H9 (cell line): ENCODE measurements around the gene AKAP11. TPM values are rescaled to one million over a fixed set of nuclear protein-coding genes. Genes with fewer than 3 reads are reported as not detected.

Experiments
- DNase-seq: peaks from one replicate; pipeline ENCODE4 v3.0.0-alpha.2; 2017
- H2AFZ ChIP-seq: one replicate; pipeline ENCODE4 v1.6.1; 2013; ENCODE audit warnings: mild to moderate bottlenecking, low read length, control low read depth, moderate library complexity
- H2AK5ac ChIP-seq: 2 replicates; pipeline ENCODE4 v1.6.1; 2013; ENCODE audit warnings: low read length, control low read depth, mixed read lengths; ENCODE audit not compliant: insufficient read length
- H2BK120ac ChIP-seq: one replicate; pipeline ENCODE4 v1.6.1; 2013; ENCODE audit warnings: low read depth, mild to moderate bottlenecking, low read length, control low read depth, inconsistent platforms; ENCODE audit not compliant: poor library complexity, severe bottlenecking
- H2BK12ac ChIP-seq: 2 replicates; pipeline ENCODE4 v1.6.1; 2013; ENCODE audit warnings: low read length, control low read depth, mixed read lengths, low read depth; ENCODE audit not compliant: insufficient read length
- H2BK15ac ChIP-seq: 2 replicates; pipeline ENCODE4 v1.6.1; 2013; ENCODE audit warnings: low read depth, low read length, control low read depth
- H2BK20ac ChIP-seq: one replicate; pipeline ENCODE4 v1.6.1; 2013; ENCODE audit warnings: low read depth, mild to moderate bottlenecking, low read length, control low read depth, inconsistent platforms; ENCODE audit not compliant: poor library complexity, severe bottlenecking
- H2BK5ac ChIP-seq: 2 replicates; pipeline ENCODE4 v1.6.1; 2013; ENCODE audit warnings: low read length, control low read depth, mixed read lengths; ENCODE audit not compliant: insufficient read length
- H3K14ac ChIP-seq: 2 replicates; pipeline ENCODE4 v1.6.1; 2013; ENCODE audit warnings: low read length, control low read depth; ENCODE audit not compliant: insufficient read depth
- H3K18ac ChIP-seq: 2 replicates; pipeline ENCODE4 v1.6.1; 2013; ENCODE audit warnings: low read depth, mild to moderate bottlenecking, mixed read lengths, low read length, control low read depth; ENCODE audit not compliant: insufficient read length
- H3K23ac ChIP-seq: 2 replicates; pipeline ENCODE4 v1.6.1; 2013; ENCODE audit warnings: low read length, control low read depth, mixed read lengths, low read depth; ENCODE audit not compliant: insufficient read length
- H3K23me2 ChIP-seq: 2 replicates; pipeline ENCODE4 v1.6.1; 2013; ENCODE audit warnings: low read depth, mild to moderate bottlenecking, mixed read lengths, low read length, control low read depth; ENCODE audit not compliant: insufficient read length, poor library complexity, severe bottlenecking
- H3K27ac ChIP-seq: 2 replicates; pipeline ENCODE4 v1.5.1; 2013; ENCODE audit warnings: low read length, control low read depth, mixed read lengths, low read depth; ENCODE audit not compliant: insufficient read length
- H3K27me3 ChIP-seq: 2 replicates; pipeline ENCODE4 v1.6.1; 2013; ENCODE audit warnings: low read length, control low read depth, inconsistent platforms; ENCODE audit not compliant: insufficient read depth
- H3K4ac ChIP-seq: 2 replicates; pipeline ENCODE4 v1.6.1; 2013; ENCODE audit warnings: low read depth, mild to moderate bottlenecking, control low read depth, inconsistent platforms, low read length, moderate library complexity
- H3K4me1 ChIP-seq: 2 replicates; pipeline ENCODE4 v1.6.1; 2013; ENCODE audit warnings: low read length, control low read depth, inconsistent platforms; ENCODE audit not compliant: insufficient read depth
- H3K4me2 ChIP-seq: 2 replicates; pipeline ENCODE4 v1.6.1; 2013; ENCODE audit warnings: low read length, control low read depth, mixed read lengths; ENCODE audit not compliant: insufficient read length, insufficient read depth
- H3K56ac ChIP-seq: 2 replicates; pipeline ENCODE4 v1.6.1; 2013; ENCODE audit warnings: low read depth, mild to moderate bottlenecking, mixed read lengths, low read length, control low read depth; ENCODE audit not compliant: insufficient read length
- H3K79me1 ChIP-seq: 2 replicates; pipeline ENCODE4 v1.6.1; 2013; ENCODE audit warnings: low read depth, mild to moderate bottlenecking, moderate library complexity, low read length, control low read depth, inconsistent platforms; ENCODE audit not compliant: insufficient read depth, poor library complexity, severe bottlenecking
- H3K79me2 ChIP-seq: 2 replicates; pipeline ENCODE4 v1.6.1; 2013; ENCODE audit warnings: low read length, control low read depth, inconsistent platforms; ENCODE audit not compliant: insufficient read depth
- H3K9ac ChIP-seq: 2 replicates; pipeline ENCODE4 v1.6.1; 2013; ENCODE audit warnings: low read length, control low read depth, mixed read lengths; ENCODE audit not compliant: insufficient read length; ENCODE audit errors: extremely low read depth
- H3K9me3 ChIP-seq: one replicate; pipeline ENCODE4 v1.6.1; 2013; ENCODE audit warnings: low read depth, low read length, inconsistent platforms; ENCODE audit not compliant: control insufficient read depth
- H3T11ph ChIP-seq: one replicate; pipeline ENCODE4 v1.6.1; 2013; ENCODE audit warnings: mild to moderate bottlenecking, low read length, control low read depth, inconsistent platforms
- H4K20me1 ChIP-seq: one replicate; pipeline ENCODE4 v1.6.1; 2013; ENCODE audit not compliant: control insufficient read depth, insufficient read length, insufficient read depth
- H4K5ac ChIP-seq: 2 replicates; pipeline ENCODE4 v1.6.1; 2013; ENCODE audit warnings: low read depth, mild to moderate bottlenecking, mixed read lengths, low read length, control low read depth; ENCODE audit not compliant: insufficient read length
- H4K8ac ChIP-seq: replicated peaks from 2 replicates; pipeline ENCODE4 v1.6.1; 2013; ENCODE audit warnings: low read length, control low read depth, mixed read lengths, low read depth; ENCODE audit not compliant: insufficient read length
- H4K91ac ChIP-seq: 2 replicates; pipeline ENCODE4 v1.6.1; 2013; ENCODE audit warnings: low read depth, mild to moderate bottlenecking, moderate library complexity, mixed read lengths, low read length, control low read depth; ENCODE audit not compliant: insufficient read length
- H3K27ac Mint-ChIP-seq, 3 experiments: 2 replicates in 2 of 3; 3 replicates in 1 of 3; pipeline ENCODE4 v1.8.0; 2020 to 2021; ENCODE audit warnings: mixed read lengths in 3 of 3, mild to moderate bottlenecking in 1 of 3, moderate library complexity in 1 of 3
- H3K27me3 Mint-ChIP-seq: 2 replicates; pipeline ENCODE4 v1.8.0; 2021; ENCODE audit warnings: low read depth, mild to moderate bottlenecking, moderate library complexity, mixed read lengths
- H3K36me3 Mint-ChIP-seq, 3 experiments: 2 replicates in 2 of 3; 3 replicates in 1 of 3; pipeline ENCODE4 v1.8.0; 2020 to 2021; ENCODE audit warnings: low read depth in 3 of 3, mixed read lengths in 3 of 3; ENCODE audit not compliant: insufficient read depth in 1 of 3
- H3K4me1 Mint-ChIP-seq, 2 experiments: 2 replicates each; pipeline ENCODE4 v1.8.0; 2020; ENCODE audit warnings: mixed read lengths in 2 of 2
- H3K4me3 Mint-ChIP-seq, 2 experiments: 2 replicates in 1 of 2; 3 replicates in 1 of 2; pipeline ENCODE4 v1.8.0; 2020 to 2021; ENCODE audit warnings: mild to moderate bottlenecking in 2 of 2, mixed read lengths in 2 of 2, moderate library complexity in 1 of 2
- H3K9me3 Mint-ChIP-seq, 2 experiments: 2 replicates in 1 of 2; 3 replicates in 1 of 2; pipeline ENCODE4 v1.8.0; 2020; ENCODE audit warnings: mild to moderate bottlenecking in 2 of 2, mixed read lengths in 2 of 2, moderate library complexity in 1 of 2
- CTCF ChIP-seq: fragments of 200-600 bp; sonication (generic); conservative IDR thresholded peaks from 3 replicates; pipeline ENCODE4 v1.8.0; 2021; ENCODE audit warnings: antibody characterized with exemption, mild to moderate bottlenecking
- WGBS: extraction: QIAGEN DNeasy Blood & Tissue Kit; methylation state at CpG from one replicate; pipeline ENCODE4 v1.1.7; 2013; ENCODE audit warnings: missing lambda C conversion rate, low lambda C conversion rate, mixed read lengths; ENCODE audit not compliant: insufficient read length; ENCODE audit errors: extremely low coverage; 5-methylcytosine and 5-hydroxymethylcytosine counted together
- total RNA-seq: library from RNA; stranded (reverse); gene quantifications from 2 replicates; pipeline ENCODE4 v1.2.1, GENCODE V29; 2021

Gene AKAP11
- total RNA-seq, 1 experiment from 2014 or later, result 20.5 TPM

GRCh38 chr13:42272804-42273175, 838 bp downstream of the AKAP11 start:
- Histone ChIP-seq H4K20me1 (no peaks in the 10 kb centered on the region), H3K79me2 (peaks cover 9% of the 10 kb centered on the region; the same call in 1 of the 2 replicates), H2BK15ac (no peak overlapping the region), H2BK120ac (no peak overlapping the region), H3K9me3 (no peaks in the 10 kb centered on the region), H3K18ac (no peak overlapping the region), H3T11ph (no peak overlapping the region), H3K23me2 (peaks cover 4% of the 10 kb centered on the region), H3K4me1 (peaks cover 3% of the 10 kb centered on the region; the same call in 1 of the 2 replicates), H3K27me3 (no peaks in the 10 kb centered on the region), H2AFZ (no peak overlapping the region), H2BK12ac (no peak overlapping the region), H3K9ac (peak overlapping the region; percentile 56), H4K91ac (no peak overlapping the region), H3K56ac (no peak overlapping the region), H2BK5ac (no peak overlapping the region), H3K4ac (no peak overlapping the region), H3K14ac (no peak overlapping the region), H3K23ac (no peak overlapping the region), H3K79me1 (no peaks in the 10 kb centered on the region), H2BK20ac (no peak overlapping the region), H3K27ac (no peak overlapping the region), H4K8ac (no peak overlapping the region), H3K4me2 (peak overlapping the region; percentile 69), H2AK5ac (no peak overlapping the region), H4K5ac (no peak overlapping the region)
- no peak overlapping the region; a peak in 1 of 7 replicates for H3K27ac Mint-ChIP-seq
- H3K36me3 Mint-ChIP-seq, result peaks cover 8 to 19% (median 11%) of the 10 kb centered on the region in 3 experiments; a peak in 6 of 7 replicates
- peaks cover 42 to 44% of the 10 kb centered on the region in 2 experiments for H3K4me1 Mint-ChIP-seq
- no peaks in the 10 kb centered on the region; the same call in none of the 2 replicates for H3K27me3 Mint-ChIP-seq
- peak overlapping the region; percentile 94 to 96 for H3K4me3 Mint-ChIP-seq
- WGBS, result no CpG with 5 or more reads among the region's 4 CpGs
- no peak for DNase-seq
- TF ChIP-seq CTCF, result no peak
- peaks cover 18 to 24% of the 10 kb centered on the region in 2 experiments for H3K9me3 Mint-ChIP-seq
